Measurements from ENCODE around the gene ALG10B. TPM values are rescaled to one million over a fixed set of nuclear protein-coding genes. Genes with fewer than 3 reads are reported as not detected.
"Not testable (repeated sequence)": the region's sequence is repeated elsewhere in the genome, so short reads cannot be mapped to it uniquely, and the experiment has no call there.

ALG10B gene
- total and polyA plus RNA-seq, 2 experiments from 2014 or later = 0.79 to 1.7 TPM

DNA sequence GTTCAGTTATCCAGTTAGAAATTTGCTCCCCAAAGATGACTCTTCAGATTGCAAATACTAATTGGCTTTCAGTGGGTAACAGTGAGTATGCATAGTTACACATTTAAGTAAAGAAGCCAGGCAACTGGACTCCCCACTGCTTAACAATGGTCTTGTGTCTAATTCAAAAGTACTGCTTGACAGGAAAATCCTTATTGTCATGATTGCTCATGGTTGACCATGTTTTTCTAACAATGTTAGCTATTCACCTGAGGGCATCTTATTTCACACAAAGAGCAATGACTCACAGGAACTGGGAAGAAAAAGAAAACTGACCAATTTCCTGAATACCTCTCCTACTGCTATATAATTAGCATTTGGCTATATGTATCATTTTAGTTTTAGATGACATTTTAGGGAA is 33.7 kb upstream of the ALG10B start:
- Histone ChIP-seq H3K4me2 (ENCODE audit: unreplicated experiment) (no peak overlapping the region), H3K27ac (no peak overlapping the region), H3K4me3 (no peak overlapping the region), H3K4me1 (ENCODE audit: insufficient read depth) (no peaks in the 10 kb centered on the region), H4K20me1 (ENCODE audit: insufficient read depth) (no peaks in the 10 kb centered on the region), H3K36me3 (ENCODE audit: low read depth) (no peaks in the 10 kb centered on the region), H2AFZ (no peak overlapping the region), H3K27me3 (replicated peaks; ENCODE audit: insufficient read depth) (no peaks in the 10 kb centered on the region), H3K9ac (no peak overlapping the region), H3K79me2 (ENCODE audit: insufficient read depth) (no peaks in the 10 kb centered on the region), H3K9me2 (ENCODE audit: insufficient read depth) (no peaks in the 10 kb centered on the region), H3F3A (ENCODE audit: insufficient read depth) (no peaks in the 10 kb centered on the region), H3K9me3 (ENCODE audit: low read depth) (no peaks in the 10 kb centered on the region)
- TF ChIP-seq EZH2 (IDR thresholded peaks at IDR 0.05; ENCODE audit: insufficient read depth, poor library complexity, severe bottlenecking) (no peak), EZH2phosphoT487 (IDR thresholded peaks at IDR 0.05; ENCODE audit: insufficient read depth, low read depth) (no peak)
- DNase-seq = peak; percentile 3
- in situ Hi-C loops (cut with MboI) = no loop called here

DNA sequence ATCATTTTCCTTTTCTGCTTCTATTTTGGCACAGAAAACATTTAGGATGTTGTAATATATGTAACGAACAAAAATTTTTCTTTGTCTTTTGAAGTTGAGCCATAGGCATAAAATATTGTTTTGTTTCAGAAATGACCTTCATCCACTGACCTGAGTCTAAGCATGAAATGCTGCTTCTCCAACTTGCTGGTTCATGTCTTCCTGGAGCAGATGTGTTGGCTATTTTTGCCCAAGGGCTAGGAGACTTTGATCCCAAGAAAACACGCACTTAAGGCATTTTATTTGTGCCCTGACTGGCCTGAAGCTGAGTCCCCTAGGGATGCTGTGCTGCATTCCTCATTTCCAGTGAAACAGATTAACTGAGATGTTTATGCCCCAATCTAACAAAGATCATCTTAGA is 27.2 kb upstream of the ALG10B start:
- H3K4me2 ChIP-seq (ENCODE audit: unreplicated experiment) = no peak overlapping the region
- no peaks in the 10 kb centered on the region for H4K20me1 ChIP-seq (ENCODE audit: insufficient read depth)
- H3K27ac ChIP-seq = no peak overlapping the region
- no peaks in the 10 kb centered on the region for H3K9me3 ChIP-seq (ENCODE audit: low read depth)
- no peaks in the 10 kb centered on the region for H3K79me2 ChIP-seq (ENCODE audit: insufficient read depth)
- in situ Hi-C loops (cut with MboI) = no loop called here
- H3F3A ChIP-seq (ENCODE audit: insufficient read depth) = no peaks in the 10 kb centered on the region
- no peak for DNase-seq
- H2AFZ ChIP-seq = no peak overlapping the region
- no peaks in the 10 kb centered on the region for H3K36me3 ChIP-seq (ENCODE audit: low read depth)
- H3K4me3 ChIP-seq = no peak overlapping the region
- H3K27me3 ChIP-seq (replicated peaks; ENCODE audit: insufficient read depth) = no peaks in the 10 kb centered on the region
- WGBS, 2 experiments (ENCODE audit: low coverage in 1 of 2, low lambda C conversion rate in 2 of 2, missing lambda C conversion rate in 2 of 2) = 12% methylated on average over 2 of the region's 2 CpGs
- no peaks in the 10 kb centered on the region for H3K4me1 ChIP-seq (ENCODE audit: insufficient read depth)
- no peak overlapping the region for H3K9ac ChIP-seq
- H3K9me2 ChIP-seq (ENCODE audit: insufficient read depth) = no peaks in the 10 kb centered on the region
- TF ChIP-seq EZH2 (IDR thresholded peaks at IDR 0.05; ENCODE audit: insufficient read depth, poor library complexity, severe bottlenecking) = no peak
- no peak for TF ChIP-seq EZH2phosphoT487 (IDR thresholded peaks at IDR 0.05; ENCODE audit: insufficient read depth, low read depth)

DNA sequence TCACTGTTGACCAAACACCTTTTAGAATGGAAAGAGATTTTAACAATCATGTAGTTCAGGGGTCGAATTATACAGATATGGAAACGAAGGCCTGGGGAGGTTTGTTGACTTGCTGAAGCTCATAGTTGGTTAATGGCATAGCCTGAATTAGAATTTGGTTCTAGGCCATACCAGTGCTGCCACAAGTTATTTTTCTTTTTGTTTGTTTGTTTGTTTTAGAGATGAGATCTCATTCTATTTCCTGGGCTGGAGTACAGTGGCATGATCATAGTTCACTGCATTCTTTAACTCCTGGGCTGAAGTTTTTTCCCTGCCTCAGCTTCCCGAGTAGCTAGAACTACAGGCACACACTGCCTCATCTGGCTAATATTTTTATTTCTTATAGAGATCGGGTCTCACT is 25.4 kb upstream of the ALG10B start:
- no peaks in the 10 kb centered on the region for H3K79me2 ChIP-seq (ENCODE audit: insufficient read depth)
- no peaks in the 10 kb centered on the region for H4K20me1 ChIP-seq (ENCODE audit: insufficient read depth)
- WGBS, 2 experiments (ENCODE audit: low coverage in 1 of 2, low lambda C conversion rate in 2 of 2, missing lambda C conversion rate in 2 of 2) = 7 to 13% methylated on average over 4 of the region's 4 CpGs
- H3F3A ChIP-seq (ENCODE audit: insufficient read depth) = no peaks in the 10 kb centered on the region
- no peaks in the 10 kb centered on the region for H3K4me1 ChIP-seq (ENCODE audit: insufficient read depth)
- no peaks in the 10 kb centered on the region for H3K9me3 ChIP-seq (ENCODE audit: low read depth)
- H3K9me2 ChIP-seq (ENCODE audit: insufficient read depth) = no peaks in the 10 kb centered on the region
- H3K36me3 ChIP-seq (ENCODE audit: low read depth) = no peaks in the 10 kb centered on the region
- no peak overlapping the region for H3K9ac ChIP-seq
- no peak overlapping the region for H2AFZ ChIP-seq
- no peaks in the 10 kb centered on the region for H3K27me3 ChIP-seq (replicated peaks; ENCODE audit: insufficient read depth)
- TF ChIP-seq EZH2phosphoT487 (IDR thresholded peaks at IDR 0.05; ENCODE audit: insufficient read depth, low read depth) (no peak), EZH2 (IDR thresholded peaks at IDR 0.05; ENCODE audit: insufficient read depth, poor library complexity, severe bottlenecking) (no peak)
- no peak overlapping the region for H3K4me3 ChIP-seq
- DNase-seq = no peak
- no peak overlapping the region for H3K27ac ChIP-seq
- in situ Hi-C loops (cut with MboI) = no loop called here
- no peak overlapping the region for H3K4me2 ChIP-seq (ENCODE audit: unreplicated experiment)

DNA sequence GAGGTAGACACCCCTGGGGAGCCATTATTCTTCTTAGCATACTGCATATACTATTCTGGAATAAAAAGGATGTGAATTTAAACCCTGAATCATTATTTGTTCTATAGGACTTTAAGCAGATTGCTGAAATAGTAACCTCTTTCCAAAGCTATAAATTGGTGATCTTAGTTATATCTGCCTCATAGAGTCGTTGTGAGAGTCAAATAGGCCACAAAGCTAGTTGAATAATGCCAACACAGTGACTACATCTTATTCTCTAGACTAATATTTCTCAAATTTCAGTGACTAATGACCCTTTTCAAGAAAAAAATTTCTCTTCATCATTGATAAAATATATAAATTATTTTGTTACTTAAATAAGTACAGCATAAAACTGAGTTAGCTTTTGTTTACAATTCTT is 13.6 kb upstream of the ALG10B start:
- in situ Hi-C loops (cut with MboI) = loop anchor here (10.0 kb wide), 1 partner anchor 168 kb away; no protein-coding TSS in a partner anchor
- not testable (repeated sequence) for H3K36me3 ChIP-seq (ENCODE audit: low read depth); H2AFZ ChIP-seq; H3F3A ChIP-seq (ENCODE audit: insufficient read depth); H3K9ac ChIP-seq; H4K20me1 ChIP-seq (ENCODE audit: insufficient read depth); H3K4me1 ChIP-seq (ENCODE audit: insufficient read depth); H3K9me2 ChIP-seq (ENCODE audit: insufficient read depth); H3K27me3 ChIP-seq (replicated peaks; ENCODE audit: insufficient read depth); H3K27ac ChIP-seq; H3K4me2 ChIP-seq (ENCODE audit: unreplicated experiment); H3K9me3 ChIP-seq (ENCODE audit: low read depth); DNase-seq; H3K79me2 ChIP-seq (ENCODE audit: insufficient read depth); H3K4me3 ChIP-seq
- 6 to 8% methylated on average over 1 of the region's 1 CpG for WGBS, 2 experiments (ENCODE audit: low coverage in 1 of 2, low lambda C conversion rate in 2 of 2, missing lambda C conversion rate in 2 of 2)

DNA sequence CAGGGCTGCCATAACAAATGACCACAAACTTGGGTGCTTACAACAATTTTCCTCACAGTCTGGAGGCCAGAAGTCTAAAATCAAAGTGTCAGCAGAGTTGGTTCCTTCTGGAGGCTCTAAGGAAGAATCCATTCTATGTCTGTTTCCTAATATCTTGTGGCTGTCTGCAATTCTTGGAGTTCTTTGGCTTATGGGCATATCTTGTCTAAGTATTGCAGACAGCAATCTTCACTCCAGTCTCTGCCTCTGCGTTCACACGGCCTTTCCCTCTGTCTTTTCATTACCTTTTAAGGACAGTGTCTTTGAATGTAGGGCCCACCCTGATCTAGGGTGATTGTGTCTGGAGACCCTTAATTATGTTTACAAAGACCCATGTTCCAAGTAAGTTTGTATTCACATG is 5.4 kb downstream of the ALG10B start:
- H3K4me1 ChIP-seq (ENCODE audit: insufficient read depth); H3K79me2 ChIP-seq (ENCODE audit: insufficient read depth): not testable (repeated sequence)

More for the DNA sequence above, 5.4 kb downstream of the ALG10B start:
- H3F3A ChIP-seq (ENCODE audit: insufficient read depth); H3K27ac ChIP-seq; H4K20me1 ChIP-seq (ENCODE audit: insufficient read depth); H3K4me3 ChIP-seq; H3K36me3 ChIP-seq (ENCODE audit: low read depth); DNase-seq; H3K9ac ChIP-seq; H3K27me3 ChIP-seq (replicated peaks; ENCODE audit: insufficient read depth); H3K9me2 ChIP-seq (ENCODE audit: insufficient read depth); H3K9me3 ChIP-seq (ENCODE audit: low read depth); H3K4me2 ChIP-seq (ENCODE audit: unreplicated experiment); H2AFZ ChIP-seq: not testable (repeated sequence)
- WGBS, 2 experiments (ENCODE audit: low coverage in 1 of 2, low lambda C conversion rate in 2 of 2, missing lambda C conversion rate in 2 of 2) = 92 to 97% methylated on average over 2 of the region's 2 CpGs
- in situ Hi-C loops (cut with MboI) = loop anchor here (10.0 kb wide), 1 partner anchor 953 kb away; no protein-coding TSS in a partner anchor
